Dendritic cell treated with granulocyte-macrophage colony-stimulating factor and Interleukin-4, amounts not matched to agents 40 ng/mL and 50 ng/mL, for 4 days (primary cell): ENCODE data around the gene LARP1.

Source experiments
- H3K27ac Mint-ChIP-seq: one replicate; pipeline ENCODE4 v1.8.0; 2022; ENCODE audit warnings: mild to moderate bottlenecking, mixed read lengths
- H3K27me3 Mint-ChIP-seq: one replicate; pipeline ENCODE4 v1.8.0; 2022; ENCODE audit warnings: mild to moderate bottlenecking, mixed read lengths
- H3K36me3 Mint-ChIP-seq: one replicate; pipeline ENCODE4 v1.8.0; 2022; ENCODE audit warnings: low read depth, mixed read lengths
- H3K4me1 Mint-ChIP-seq: one replicate; pipeline ENCODE4 v1.8.0; 2022; ENCODE audit warnings: low read depth, mixed read lengths
- H3K4me3 Mint-ChIP-seq: one replicate; pipeline ENCODE4 v1.8.0; 2022; ENCODE audit warnings: mild to moderate bottlenecking, moderate library complexity, mixed read lengths
- H3K9me3 Mint-ChIP-seq: one replicate; pipeline ENCODE4 v1.8.0; 2022; ENCODE audit warnings: mixed read lengths
- intact Hi-C: fragments of 100-400 bp; cut with micrococcal nuclease; formaldehyde crosslinking; loops from one replicate; pipeline ENCODE4 v1.15.0; 2022

The LARP1 gene

DNA sequence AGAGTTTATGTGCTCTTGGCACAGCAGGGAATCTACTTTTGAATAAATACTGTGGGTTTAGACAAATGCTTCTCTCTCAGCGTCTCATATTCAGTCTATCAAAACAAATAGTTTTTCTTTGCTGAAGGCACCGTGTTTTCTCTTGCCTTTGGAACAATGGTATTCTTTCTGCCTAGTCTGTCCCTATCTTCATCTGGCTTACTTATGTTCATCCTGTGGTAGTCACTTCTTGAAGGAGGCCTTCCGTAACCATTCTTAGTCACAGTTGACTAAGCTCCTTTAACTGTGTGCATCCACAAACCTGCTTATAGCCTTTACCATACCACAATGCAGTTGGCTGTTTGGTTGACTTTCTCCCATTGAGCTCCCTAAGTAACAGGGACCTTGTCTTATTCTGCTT is 45.9 kb downstream of the LARP1 start:
- Mint-ChIP-seq H3K4me3 (no peak overlapping the region), H3K27ac (no peak overlapping the region), H3K4me1 (no peaks in the 10 kb centered on the region), H3K27me3 (no peaks in the 10 kb centered on the region), H3K36me3 (peaks cover 100% of the 10 kb centered on the region), H3K9me3 (no peaks in the 10 kb centered on the region)
- intact Hi-C loops = no loop called here

GRCh38 chr5:154802050-154802449 is 46.9 kb downstream of the LARP1 start:
- no peaks in the 10 kb centered on the region for H3K27me3 Mint-ChIP-seq
- no peak overlapping the region for H3K4me3 Mint-ChIP-seq
- H3K27ac Mint-ChIP-seq = no peak overlapping the region
- peaks cover 100% of the 10 kb centered on the region for H3K36me3 Mint-ChIP-seq
- no peaks in the 10 kb centered on the region for H3K4me1 Mint-ChIP-seq
- intact Hi-C loops = no loop called here
- H3K9me3 Mint-ChIP-seq = no peaks in the 10 kb centered on the region

- intact Hi-C loops = no loop called here
- H3K9me3 Mint-ChIP-seq = no peaks in the 10 kb centered on the region
- peaks cover 100% of the 10 kb centered on the region for H3K36me3 Mint-ChIP-seq
- peaks cover 2% of the 10 kb centered on the region for H3K4me1 Mint-ChIP-seq
- H3K27me3 Mint-ChIP-seq = no peaks in the 10 kb centered on the region
- H3K27ac Mint-ChIP-seq = no peak overlapping the region
- no peak overlapping the region for H3K4me3 Mint-ChIP-seq
Observed at GRCh38 chr5:154806176-154806575, 51.0 kb downstream of the LARP1 start.

GRCh38 chr5:154811239-154811638 is 56.1 kb downstream of the LARP1 start:
- Mint-ChIP-seq H3K27ac (no peak overlapping the region), H3K27me3 (no peaks in the 10 kb centered on the region), H3K4me3 (no peak overlapping the region), H3K36me3 (peaks cover 100% of the 10 kb centered on the region), H3K4me1 (peaks cover 24% of the 10 kb centered on the region), H3K9me3 (no peaks in the 10 kb centered on the region)
- intact Hi-C loops = loop anchor here (10.0 kb wide), 1 partner anchor 46 kb away; no protein-coding TSS in a partner anchor

DNA sequence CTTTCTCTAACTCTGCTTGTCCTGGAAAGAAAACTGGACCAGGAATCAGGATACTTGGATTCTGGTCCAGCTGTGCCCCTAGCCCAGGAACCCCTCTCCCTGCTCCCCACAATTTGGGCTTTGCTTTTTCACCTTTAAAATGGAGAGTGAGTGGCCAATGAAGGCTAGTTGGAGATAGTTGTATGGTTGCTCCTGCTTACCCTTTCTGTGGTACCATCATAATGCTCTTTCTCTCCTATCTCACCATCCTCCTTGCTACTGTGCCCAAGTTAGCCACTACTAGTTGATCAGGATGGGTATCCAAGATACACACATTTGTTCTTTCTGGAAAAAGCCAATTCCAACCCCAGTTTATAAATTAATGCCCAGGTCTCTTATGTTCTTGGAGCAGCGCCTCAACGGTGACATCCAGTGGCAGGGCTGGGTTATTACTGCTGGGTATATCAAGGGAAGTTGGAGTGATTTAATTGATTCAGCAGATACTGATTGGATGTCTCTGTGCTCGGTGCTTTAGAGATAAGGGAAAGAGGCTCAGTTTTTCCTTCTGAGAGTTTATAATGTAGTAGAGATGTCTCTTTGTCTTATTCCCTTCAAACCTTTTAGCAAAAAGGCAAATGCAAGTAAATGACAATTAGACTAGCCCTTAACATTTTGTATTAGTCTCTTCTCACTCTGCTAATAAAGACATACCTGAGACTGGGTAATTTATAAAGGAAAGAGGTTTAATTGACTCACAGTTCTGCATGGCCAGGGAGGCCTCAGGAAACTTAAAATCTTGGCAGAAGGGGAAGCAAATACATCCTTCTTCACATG is 56.7 kb downstream of the LARP1 start:
- peak overlapping the region; percentile 69 for H3K27ac Mint-ChIP-seq
- H3K36me3 Mint-ChIP-seq = peaks cover 100% of the 10 kb centered on the region
- intact Hi-C loops = loop anchor here (1.0 to 10.0 kb wide), 2 partner anchors 47 to 162 kb away; no protein-coding TSS in a partner anchor
- H3K4me3 Mint-ChIP-seq = no peak overlapping the region
- no peaks in the 10 kb centered on the region for H3K9me3 Mint-ChIP-seq
- peaks cover 24% of the 10 kb centered on the region for H3K4me1 Mint-ChIP-seq
- no peaks in the 10 kb centered on the region for H3K27me3 Mint-ChIP-seq

DNA sequence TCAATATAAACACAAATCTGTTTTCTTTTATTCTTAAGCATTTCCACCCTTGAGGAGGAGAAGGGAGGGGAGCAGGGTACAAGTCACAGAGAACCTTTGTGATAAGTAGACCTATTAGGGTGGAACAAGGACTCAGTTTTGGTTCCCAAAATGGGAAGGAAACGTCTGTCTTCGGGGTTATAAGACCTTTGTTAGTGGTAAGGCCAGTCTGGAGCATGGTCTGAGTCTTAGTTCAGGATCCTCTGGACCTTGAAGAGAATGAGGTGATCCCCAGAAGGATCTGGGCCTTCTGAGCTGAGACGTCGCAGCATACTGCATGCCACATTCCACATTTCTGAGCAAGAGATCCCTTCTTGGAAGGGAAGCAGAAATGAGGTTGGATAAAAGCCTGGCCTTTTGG is 58.0 kb downstream of the LARP1 start:
- Mint-ChIP-seq H3K4me3 (no peak overlapping the region), H3K9me3 (no peaks in the 10 kb centered on the region), H3K27ac (no peak overlapping the region), H3K4me1 (peaks cover 24% of the 10 kb centered on the region), H3K27me3 (no peaks in the 10 kb centered on the region), H3K36me3 (peaks cover 97% of the 10 kb centered on the region)
- intact Hi-C loops = loop anchor here (10.0 kb wide), 1 partner anchor 48 kb away; no protein-coding TSS in a partner anchor

DNA sequence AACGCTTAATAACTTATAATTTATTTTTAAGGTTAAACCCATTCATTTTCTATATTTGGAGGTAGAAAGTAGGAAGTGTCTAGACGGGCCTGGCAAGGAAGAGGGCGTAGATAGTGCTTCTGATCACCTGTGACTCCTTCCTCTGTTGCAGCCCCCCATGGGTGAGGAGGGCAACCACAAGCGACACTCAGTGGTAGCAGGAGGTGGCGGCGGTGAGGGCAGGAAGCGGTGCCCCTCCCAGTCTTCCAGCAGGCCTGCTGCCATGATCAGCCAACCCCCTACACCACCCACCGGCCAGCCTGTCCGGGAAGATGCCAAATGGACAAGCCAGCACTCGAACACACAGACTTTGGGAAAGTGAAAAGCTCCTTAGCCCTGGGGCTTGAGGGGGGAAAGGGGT is 58.6 kb downstream of the LARP1 start:
- Mint-ChIP-seq H3K4me3 (no peak overlapping the region), H3K9me3 (no peaks in the 10 kb centered on the region), H3K4me1 (peaks cover 24% of the 10 kb centered on the region), H3K27ac (no peak overlapping the region), H3K36me3 (peaks cover 95% of the 10 kb centered on the region), H3K27me3 (no peaks in the 10 kb centered on the region)
- intact Hi-C loops = loop anchor here (10.0 kb wide), 1 partner anchor 49 kb away; no protein-coding TSS in a partner anchor

DNA sequence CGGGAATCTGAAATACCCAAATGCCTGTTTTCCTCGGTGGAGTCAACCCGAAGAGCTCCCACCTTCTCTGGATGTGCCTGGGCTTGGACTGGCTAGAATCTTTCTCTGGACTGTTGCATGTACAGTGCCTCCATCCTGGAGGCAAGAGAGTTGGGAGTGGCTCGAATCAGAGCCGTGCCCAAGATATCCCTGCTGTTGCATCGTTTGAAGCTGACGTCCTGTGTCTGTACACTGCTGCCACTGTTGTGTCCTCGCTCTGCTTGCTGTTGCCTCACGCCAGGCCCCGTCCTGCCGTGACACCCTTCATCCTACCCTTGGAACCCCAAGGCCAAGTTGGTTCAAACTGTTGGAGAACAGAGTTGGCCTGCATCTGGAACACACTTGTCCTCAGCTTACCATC is 59.8 kb downstream of the LARP1 start:
- intact Hi-C loops = loop anchor here (10.0 kb wide), 1 partner anchor 50 kb away; no protein-coding TSS in a partner anchor
- Mint-ChIP-seq H3K27ac (no peak overlapping the region), H3K4me1 (peaks cover 24% of the 10 kb centered on the region), H3K27me3 (no peaks in the 10 kb centered on the region), H3K36me3 (peaks cover 95% of the 10 kb centered on the region), H3K9me3 (no peaks in the 10 kb centered on the region), H3K4me3 (no peak overlapping the region)

DNA sequence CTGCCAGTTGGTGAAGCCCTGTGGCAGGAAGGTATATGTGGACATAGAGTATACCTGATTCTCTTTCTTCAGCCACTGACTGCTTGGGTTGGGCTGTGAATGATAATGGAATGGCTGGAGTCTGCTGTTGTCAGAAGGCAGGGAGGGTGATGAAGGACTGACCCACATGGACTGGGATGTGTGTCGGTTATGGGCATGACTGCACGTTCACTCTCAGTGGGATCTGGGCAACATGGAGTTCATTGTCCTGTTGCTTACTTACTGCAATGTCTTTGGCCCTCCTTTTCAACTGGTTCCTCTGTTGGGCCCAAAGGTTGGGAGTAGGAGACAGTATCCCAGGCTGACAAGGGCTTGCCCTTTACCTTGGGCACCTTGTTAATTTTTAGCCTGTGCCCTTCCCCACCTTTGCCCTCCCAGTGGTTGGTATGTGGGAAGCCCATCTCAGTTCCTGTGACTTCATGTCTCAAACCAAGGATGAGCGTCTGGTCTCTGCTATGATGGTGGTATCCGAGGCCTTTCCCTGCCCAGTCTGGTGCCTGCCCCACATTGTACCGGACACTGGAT is 60.6 kb downstream of the LARP1 start:
- Mint-ChIP-seq H3K27me3 (no peaks in the 10 kb centered on the region), H3K27ac (peak overlapping the region; percentile 45), H3K36me3 (peaks cover 95% of the 10 kb centered on the region), H3K4me1 (peaks cover 24% of the 10 kb centered on the region), H3K4me3 (no peak overlapping the region), H3K9me3 (no peaks in the 10 kb centered on the region)
- intact Hi-C loops = loop anchor here (10.0 kb wide), 1 partner anchor 51 kb away; no protein-coding TSS in a partner anchor

GRCh38 chr5:154816891-154817492 is 61.8 kb downstream of the LARP1 start:
- peaks cover 95% of the 10 kb centered on the region for H3K36me3 Mint-ChIP-seq
- H3K9me3 Mint-ChIP-seq = no peaks in the 10 kb centered on the region
- peak overlapping the region; percentile 45 for H3K27ac Mint-ChIP-seq
- no peaks in the 10 kb centered on the region for H3K27me3 Mint-ChIP-seq
- H3K4me1 Mint-ChIP-seq = peaks cover 22% of the 10 kb centered on the region
- H3K4me3 Mint-ChIP-seq = no peak overlapping the region
- intact Hi-C loops = loop anchor here (10.0 kb wide), 1 partner anchor 52 kb away; no protein-coding TSS in a partner anchor

GRCh38 chr5:154817815-154818214 is 62.6 kb downstream of the LARP1 start:
- intact Hi-C loops = loop anchor here (10.0 kb wide), 1 partner anchor 53 kb away; no protein-coding TSS in a partner anchor
- peaks cover 22% of the 10 kb centered on the region for H3K4me1 Mint-ChIP-seq
- no peak overlapping the region for H3K4me3 Mint-ChIP-seq
- no peaks in the 10 kb centered on the region for H3K27me3 Mint-ChIP-seq
- no peak overlapping the region for H3K27ac Mint-ChIP-seq
- H3K36me3 Mint-ChIP-seq = peaks cover 91% of the 10 kb centered on the region
- H3K9me3 Mint-ChIP-seq = no peaks in the 10 kb centered on the region

- Mint-ChIP-seq H3K27ac (no peak overlapping the region), H3K36me3 (peaks cover 90% of the 10 kb centered on the region), H3K9me3 (no peaks in the 10 kb centered on the region), H3K4me1 (peaks cover 16% of the 10 kb centered on the region), H3K27me3 (no peaks in the 10 kb centered on the region), H3K4me3 (no peak overlapping the region)
- intact Hi-C loops = loop anchor here (10.0 kb wide), 1 partner anchor 54 kb away; no protein-coding TSS in a partner anchor
Observed at GRCh38 chr5:154818471-154819116, 63.4 kb downstream of the LARP1 start.

DNA sequence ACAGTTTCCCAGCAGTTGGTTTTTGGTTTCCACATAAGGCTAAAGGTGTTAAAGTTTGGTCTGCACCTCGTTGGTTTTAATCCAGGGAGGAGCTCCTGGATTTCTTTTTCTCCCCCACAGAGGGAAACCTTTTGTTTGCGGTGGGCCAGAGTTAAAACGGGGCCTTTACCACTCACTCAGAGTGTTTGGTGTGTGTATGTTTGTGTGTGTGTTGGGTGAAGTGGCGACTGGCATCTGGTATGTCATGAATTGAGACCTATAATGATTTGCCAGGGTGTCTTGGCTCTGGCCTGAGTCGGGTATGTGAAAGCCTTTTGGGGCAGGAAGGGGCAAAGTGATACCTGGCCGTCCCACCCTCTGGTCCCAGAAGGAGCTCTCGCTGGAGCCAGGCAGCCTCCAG is 64.4 kb downstream of the LARP1 start:
- H3K27ac Mint-ChIP-seq = no peak overlapping the region
- intact Hi-C loops = loop anchor here (10.0 kb wide), 1 partner anchor 55 kb away; no protein-coding TSS in a partner anchor
- peaks cover 16% of the 10 kb centered on the region for H3K4me1 Mint-ChIP-seq
- no peaks in the 10 kb centered on the region for H3K9me3 Mint-ChIP-seq
- H3K36me3 Mint-ChIP-seq = peaks cover 90% of the 10 kb centered on the region
- H3K4me3 Mint-ChIP-seq = no peak overlapping the region
- no peaks in the 10 kb centered on the region for H3K27me3 Mint-ChIP-seq
